HG02981 (cell line): Measurements from ENCODE around the gene CADM2.
"Not testable (repeated sequence)": the region's sequence is repeated elsewhere in the genome, so short reads cannot be mapped to it uniquely, and the experiment has no call there.

ENCODE experiments used
- ATAC-seq: cut with Tn5 transposase; IDR thresholded peaks from one replicate; pipeline ENCODE4 v1.9.1; 2021; ENCODE audit warnings: mild to moderate bottlenecking, moderate library complexity; ENCODE audit not compliant: unreplicated experiment

Gene CADM2

GRCh38 chr3:85433319-85433718 is 474.5 kb downstream of the CADM2 start:
- no peak for ATAC-seq

- ATAC-seq = no peak
Observed at GRCh38 chr3:85455561-85456200, 496.9 kb downstream of the CADM2 start.

GRCh38 chr3:85474241-85474640 is 515.5 kb downstream of the CADM2 start:
- ATAC-seq = no peak

- ATAC-seq = no peak
Observed at GRCh38 chr3:85475346-85475745, 516.6 kb downstream of the CADM2 start.

GRCh38 chr3:85476891-85477495 is 518.2 kb downstream of the CADM2 start:
- no peak for ATAC-seq

- no peak for ATAC-seq
Observed at GRCh38 chr3:85481411-85482212, 522.8 kb downstream of the CADM2 start.

GRCh38 chr3:85482213-85482490 is 523.4 kb downstream of the CADM2 start:
- ATAC-seq = no peak

- ATAC-seq = no peak
Observed at GRCh38 chr3:85483986-85484385, 525.2 kb downstream of the CADM2 start.

- ATAC-seq = no peak
Observed at GRCh38 chr3:85487375-85487774, 528.6 kb downstream of the CADM2 start.

GRCh38 chr3:85495602-85496001 is 536.8 kb downstream of the CADM2 start:
- ATAC-seq = no peak

- ATAC-seq = no peak
Observed at GRCh38 chr3:85498177-85498576, 539.4 kb downstream of the CADM2 start.

- ATAC-seq = no peak
Observed at GRCh38 chr3:85502148-85502875, 543.5 kb downstream of the CADM2 start.

GRCh38 chr3:85504129-85504784 is 545.5 kb downstream of the CADM2 start:
- not testable (repeated sequence) for ATAC-seq

GRCh38 chr3:85504785-85505511 is 546.2 kb downstream of the CADM2 start:
- ATAC-seq = not testable (repeated sequence)

GRCh38 chr3:85507052-85507451 is 548.3 kb downstream of the CADM2 start:
- not testable (repeated sequence) for ATAC-seq

GRCh38 chr3:85508659-85509058 is 549.9 kb downstream of the CADM2 start:
- no peak for ATAC-seq

GRCh38 chr3:85516146-85516545 is 557.4 kb downstream of the CADM2 start:
- ATAC-seq = no peak

GRCh38 chr3:85524104-85524503 is 565.3 kb downstream of the CADM2 start:
- no peak for ATAC-seq

- ATAC-seq = no peak
Observed at GRCh38 chr3:85525264-85525663, 566.5 kb downstream of the CADM2 start.

GRCh38 chr3:85533586-85533985 is 574.8 kb downstream of the CADM2 start:
- ATAC-seq = no peak
